Spleen (tissue), 11 donors: ENCODE measurements around the gene BBS9. TPM values are rescaled to one million over a fixed set of nuclear protein-coding genes. Genes with fewer than 3 reads are reported as not detected.
"Not testable (repeated sequence)": the region's sequence is repeated elsewhere in the genome, so short reads cannot be mapped to it uniquely, and the experiment has no call there.

Experiments used
- DNase-seq: peaks from one replicate; pipeline ENCODE4 v3.0.0-alpha.2; 2020
- H3K27ac ChIP-seq, 8 donors: fragments of 200-600 bp; sonication (generic) in 7 of 8; 1 replicate in 4 of 8; 2 replicates in 4 of 8; pipeline versions ENCODE4 v1.5.0 to v1.8.0; 2016 to 2021; ENCODE audit warnings: inconsistent platforms in 4 of 8, mild to moderate bottlenecking in 4 of 8, moderate library complexity in 1 of 8
- H3K27me3 ChIP-seq, 7 donors: fragments of 200-600 bp; sonication (generic) in 6 of 7; replicated peaks in 1 of 7; 1 replicate in 4 of 7; 2 replicates in 3 of 7; pipeline versions ENCODE4 v1.5.0 to v1.8.0; 2016 to 2021; ENCODE audit warnings: inconsistent platforms in 3 of 7, mild to moderate bottlenecking in 1 of 7
- H3K36me3 ChIP-seq, 6 donors: fragments of 200-600 bp; sonication (generic) in 5 of 6; 1 replicate in 4 of 6; 2 replicates in 2 of 6; pipeline versions ENCODE4 v1.5.0 to v1.8.0; 2016 to 2021; ENCODE audit warnings: inconsistent platforms in 2 of 6
- H3K4me1 ChIP-seq, 6 donors: fragments of 200-600 bp; sonication (generic) in 5 of 6; 1 replicate in 3 of 6; 2 replicates in 3 of 6; pipeline versions ENCODE4 v1.5.0 to v1.8.0; 2016 to 2021; ENCODE audit warnings: inconsistent platforms in 3 of 6
- H3K4me3 ChIP-seq, 8 donors: fragments of 200-600 bp; sonication (generic) in 7 of 8; 1 replicate in 4 of 8; 2 replicates in 4 of 8; pipeline versions ENCODE4 v1.5.0 to v1.8.0; 2016 to 2021; ENCODE audit warnings: inconsistent platforms in 4 of 8, mild to moderate bottlenecking in 4 of 8, moderate library complexity in 2 of 8
- H3K9me3 ChIP-seq, 8 donors: fragments of 200-600 bp; sonication (generic) in 7 of 8; 1 replicate in 4 of 8; 2 replicates in 4 of 8; pipeline versions ENCODE4 v1.5.0 to v1.8.0; 2016 to 2021; ENCODE audit warnings: inconsistent platforms in 4 of 8
- POLR2A ChIP-seq, 3 donors: fragments of 450-650 bp; IDR thresholded peaks; one replicate each; pipeline ENCODE4 v1.5.1; 2017; ENCODE audit warnings: antibody characterized with exemption in 3 of 3, mild to moderate bottlenecking in 1 of 3
- POLR2AphosphoS5 ChIP-seq, 3 donors: sonication (generic); formaldehyde crosslinking; IDR thresholded peaks; one replicate each; pipeline ENCODE4 v1.5.1; 2017; ENCODE audit warnings: antibody characterized with exemption in 3 of 3
- WGBS, 5 donors: extraction: QIAGEN DNeasy Blood & Tissue Kit in 3 of 5; methylation state at CpG; one replicate each; pipeline versions ENCODE4 v1.1.5 to v1.1.7; 2013 to 2018; 5-methylcytosine and 5-hydroxymethylcytosine counted together
- intact Hi-C: fragments of 100-400 bp; cut with DNase I; formaldehyde crosslinking; loops from one replicate; pipeline ENCODE4 v1.15.0; 2023; ENCODE audit warnings: low total_unique reads
- polyA plus RNA-seq, 3 donors: library from polyadenylated mRNA; stranded (reverse); fragments of 200-250 nt; gene quantifications; one replicate each; pipeline ENCODE4 v1.2.1, GENCODE V29; 2013
- total RNA-seq, 7 donors: library from RNA; depleted of rRNA in 3 of 7; stranded (reverse); fragments of >200 nt in 3 of 7; fragmentation: NEBNext Ultra II Directional in 4 of 7; extraction: Animal tissue kit (Norgen Biotek cat#: 25700) in 4 of 7; gene quantifications; one replicate each; pipeline versions ENCODE4 v1.1.0 to v1.2.1, GENCODE V29; 2016 to 2021
- TF ChIP-seq, protein P1 (sequence below), 11 experiments: fragments of 200-600 bp in 7 of 11; fragments of 450-650 bp in 4 of 11; sonication (generic) in 4 of 11; IDR thresholded peaks in 8 of 11; conservative IDR thresholded peaks in 3 of 11; 1 replicate in 7 of 11; 2 replicates in 4 of 11; pipeline versions ENCODE4 v1.4.0 to v1.8.0; 2016 to 2021; ENCODE audit warnings: antibody characterized with exemption in 11 of 11, inconsistent platforms in 4 of 11, mild to moderate bottlenecking in 1 of 11
- donor health status: healthy with polysubstance abuse.
- donor health status: DM: no; HTN: no; CAD: no; lungs with moderate emphysema.
- donor health status: DM: no; HTN: no; CAD: no.
- donor health status: Bipolar disorder and iron deficiency.
- donor health status: healthy.
- donor health status: DM: no; HTN: no; CAD: no.
- donor health status: DM: yes; HTN: yes; CAD: no.

The BBS9 gene
- total and polyA plus RNA-seq, 10 donors: 2.3 to 44.1 (median 25.3) TPM

DNA sequence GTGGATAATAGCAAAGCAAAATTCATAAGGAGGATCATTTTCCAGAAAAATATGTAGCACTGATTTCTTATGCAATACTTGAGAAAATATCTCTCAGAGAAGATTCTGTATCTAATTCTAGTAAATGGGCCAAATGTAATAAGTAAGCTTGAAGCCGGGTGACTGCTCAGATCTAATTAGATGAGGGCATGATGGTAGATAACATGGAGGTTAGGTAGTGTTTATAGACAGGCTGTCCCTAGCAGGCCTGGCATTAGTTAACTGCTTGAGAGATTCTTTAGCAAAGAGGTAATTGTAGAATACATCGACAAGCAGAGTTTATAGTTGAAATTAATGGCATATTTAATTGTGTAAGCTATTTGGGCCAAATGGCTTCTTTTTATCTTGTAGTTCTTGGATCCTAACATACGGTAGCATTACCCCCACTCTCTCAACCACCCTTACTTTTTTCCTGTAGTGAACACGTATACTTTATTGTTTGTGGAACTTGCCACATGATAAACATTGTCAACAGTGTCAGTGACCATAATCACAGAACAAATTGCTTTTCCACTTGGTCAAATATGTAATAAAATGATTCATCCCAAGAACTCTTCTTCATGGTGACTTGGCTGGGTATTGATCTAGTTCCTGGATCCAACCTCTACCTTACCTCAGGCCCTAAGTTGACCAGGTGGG lies 343.1 kb downstream of the BBS9 start:
- Histone ChIP-seq H3K36me3 (no peaks in the 10 kb centered on the region), H3K4me1 (no peaks in the 10 kb centered on the region), H3K4me3 (no peak overlapping the region), H3K27ac (peak overlapping the region in 1 of 8 donors; percentile 37), H3K9me3 (peaks cover 0 to 7% (median 0%) of the 10 kb centered on the region in 8 donors), H3K27me3 (no peaks in the 10 kb centered on the region)
- WGBS, 5 donors: 83 to 92% (median 88%) methylated on average over 4 of the region's 4 CpGs
- DNase-seq: no peak
- intact Hi-C loops: no loop called here
- no peak for TF ChIP-seq POLR2AphosphoS5 (IDR thresholded peaks at IDR 0.05)

DNA sequence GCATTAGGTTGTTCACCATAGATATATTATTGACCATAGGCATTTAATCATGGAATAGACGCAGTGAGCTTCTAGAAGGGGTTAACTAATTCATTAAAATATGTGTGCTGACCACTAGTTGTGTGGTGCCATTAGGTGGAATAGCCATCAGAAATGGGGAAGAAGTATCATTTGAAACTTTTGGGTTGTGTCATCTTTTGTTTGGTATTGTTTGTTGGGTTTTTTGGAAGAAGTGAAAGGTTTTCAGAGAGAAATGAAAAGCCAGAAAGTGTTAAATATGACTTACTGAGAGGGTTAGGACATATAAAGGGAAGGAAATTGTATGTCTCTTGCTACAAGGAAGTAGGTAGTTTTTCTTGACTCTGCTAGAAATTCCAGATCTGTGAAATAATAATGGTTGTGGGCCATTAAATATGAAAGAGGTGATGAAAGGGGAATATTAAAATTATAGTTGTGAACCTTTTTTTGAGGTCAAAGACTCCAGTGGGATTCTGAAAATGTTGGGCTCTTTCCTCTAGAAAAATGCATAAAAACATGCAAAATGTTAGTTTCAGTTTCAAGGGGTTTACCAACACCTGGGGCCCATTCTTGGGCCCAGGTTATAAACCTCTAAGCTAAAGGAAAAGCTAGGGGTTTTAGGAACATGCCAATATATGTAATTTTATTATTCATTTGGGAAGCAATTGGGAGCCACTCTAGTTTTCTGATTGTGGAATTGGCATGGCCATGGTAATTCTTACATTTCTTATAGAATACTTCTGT lies 348.5 kb downstream of the BBS9 start:
- intact Hi-C loops: no loop called here
- no peak for TF ChIP-seq POLR2AphosphoS5 (IDR thresholded peaks at IDR 0.05)
- TF ChIP-seq, protein P1, sequence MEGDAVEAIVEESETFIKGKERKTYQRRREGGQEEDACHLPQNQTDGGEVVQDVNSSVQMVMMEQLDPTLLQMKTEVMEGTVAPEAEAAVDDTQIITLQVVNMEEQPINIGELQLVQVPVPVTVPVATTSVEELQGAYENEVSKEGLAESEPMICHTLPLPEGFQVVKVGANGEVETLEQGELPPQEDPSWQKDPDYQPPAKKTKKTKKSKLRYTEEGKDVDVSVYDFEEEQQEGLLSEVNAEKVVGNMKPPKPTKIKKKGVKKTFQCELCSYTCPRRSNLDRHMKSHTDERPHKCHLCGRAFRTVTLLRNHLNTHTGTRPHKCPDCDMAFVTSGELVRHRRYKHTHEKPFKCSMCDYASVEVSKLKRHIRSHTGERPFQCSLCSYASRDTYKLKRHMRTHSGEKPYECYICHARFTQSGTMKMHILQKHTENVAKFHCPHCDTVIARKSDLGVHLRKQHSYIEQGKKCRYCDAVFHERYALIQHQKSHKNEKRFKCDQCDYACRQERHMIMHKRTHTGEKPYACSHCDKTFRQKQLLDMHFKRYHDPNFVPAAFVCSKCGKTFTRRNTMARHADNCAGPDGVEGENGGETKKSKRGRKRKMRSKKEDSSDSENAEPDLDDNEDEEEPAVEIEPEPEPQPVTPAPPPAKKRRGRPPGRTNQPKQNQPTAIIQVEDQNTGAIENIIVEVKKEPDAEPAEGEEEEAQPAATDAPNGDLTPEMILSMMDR (IDR thresholded peaks at IDR 0.05 in 8 of 11, conservative IDR thresholded peaks at IDR 0.05 in 3 of 11): no peak
- no peak for TF ChIP-seq POLR2A (IDR thresholded peaks at IDR 0.05)
- Histone ChIP-seq H3K27ac (no peak overlapping the region), H3K9me3 (peaks cover 0 to 15% (median 9%) of the 10 kb centered on the region in 8 donors), H3K36me3 (no peaks in the 10 kb centered on the region), H3K27me3 (no peaks in the 10 kb centered on the region), H3K4me3 (no peak overlapping the region), H3K4me1 (no peaks in the 10 kb centered on the region)
- 93 to 97% (median 96%) methylated on average over 1 of the region's 1 CpG for WGBS, 5 donors
- DNase-seq: no peak

DNA sequence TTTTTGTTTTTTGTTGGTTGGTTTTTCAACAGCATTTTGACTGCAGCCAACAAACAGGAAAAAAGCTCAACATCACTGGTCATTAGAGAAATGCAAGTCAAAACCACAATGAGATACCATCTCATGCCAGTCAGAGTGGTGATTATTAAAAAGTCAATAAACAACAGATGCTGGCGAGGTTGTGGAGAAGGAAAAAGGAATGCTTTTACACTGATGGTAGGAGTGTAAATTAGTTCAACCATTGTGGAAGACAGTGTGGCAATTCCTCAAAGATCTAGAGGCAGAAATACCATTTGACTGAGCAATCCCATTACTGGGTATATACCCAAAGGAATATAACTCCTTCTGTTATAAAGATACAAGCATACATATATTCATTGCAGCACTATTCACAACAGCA lies 355.1 kb downstream of the BBS9 start:
- WGBS, 5 donors: 86 to 100% (median 93%) methylated on average over 1 of the region's 1 CpG
- H3K27ac ChIP-seq, H3K36me3 ChIP-seq, H3K27me3 ChIP-seq, H3K4me3 ChIP-seq, intact Hi-C loops, H3K4me1 ChIP-seq, DNase-seq: not testable (repeated sequence)
- peaks cover 0 to 16% (median 3%) of the 10 kb centered on the region in 8 donors for H3K9me3 ChIP-seq

DNA sequence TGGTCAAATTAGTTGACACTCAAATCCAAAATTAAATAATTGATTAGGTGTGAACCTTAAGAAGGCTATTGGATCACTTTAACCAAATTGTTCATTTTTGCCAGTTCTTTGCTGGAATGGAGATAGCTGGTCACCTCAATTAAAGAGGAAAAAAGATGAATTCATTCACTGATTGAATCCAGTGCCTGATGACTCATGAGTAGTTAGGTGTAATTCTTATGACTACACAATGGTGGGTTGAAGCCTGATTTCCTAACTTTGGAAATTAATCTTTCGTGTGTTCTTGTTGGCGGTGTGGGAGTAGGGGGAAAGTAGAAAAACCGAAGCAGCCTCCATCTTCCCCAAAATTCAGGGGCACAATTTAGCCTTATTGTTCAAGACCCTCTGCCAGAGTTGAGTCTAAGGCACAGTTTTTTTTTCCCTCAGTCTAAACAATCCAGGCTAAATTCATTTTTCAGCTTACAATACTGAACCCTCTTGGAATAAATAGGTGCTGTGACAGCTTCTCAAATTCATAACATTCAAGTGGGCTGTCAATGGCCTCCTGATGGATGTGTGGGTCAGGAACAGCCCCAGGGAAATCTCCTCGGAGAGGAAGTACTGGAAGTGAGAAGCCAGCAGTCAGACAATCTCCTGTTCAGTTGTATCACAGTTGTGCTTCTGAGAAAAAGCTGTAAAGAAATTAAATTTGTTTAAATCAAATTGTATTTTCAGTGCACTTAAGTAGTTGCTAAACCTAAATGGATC lies 356.6 kb downstream of the BBS9 start:
- Histone ChIP-seq H3K4me1 (no peaks in the 10 kb centered on the region), H3K36me3 (no peaks in the 10 kb centered on the region), H3K27ac (no peak overlapping the region), H3K4me3 (no peak overlapping the region), H3K27me3 (no peaks in the 10 kb centered on the region), H3K9me3 (peaks cover 0 to 6% (median 0%) of the 10 kb centered on the region in 8 donors)
- 70 to 83% (median 79%) methylated on average over 4 of the region's 4 CpGs for WGBS, 5 donors
- no peak for TF ChIP-seq POLR2A (IDR thresholded peaks at IDR 0.05)
- TF ChIP-seq POLR2AphosphoS5 (IDR thresholded peaks at IDR 0.05): no peak
- no peak for DNase-seq
- intact Hi-C loops: no loop called here

DNA sequence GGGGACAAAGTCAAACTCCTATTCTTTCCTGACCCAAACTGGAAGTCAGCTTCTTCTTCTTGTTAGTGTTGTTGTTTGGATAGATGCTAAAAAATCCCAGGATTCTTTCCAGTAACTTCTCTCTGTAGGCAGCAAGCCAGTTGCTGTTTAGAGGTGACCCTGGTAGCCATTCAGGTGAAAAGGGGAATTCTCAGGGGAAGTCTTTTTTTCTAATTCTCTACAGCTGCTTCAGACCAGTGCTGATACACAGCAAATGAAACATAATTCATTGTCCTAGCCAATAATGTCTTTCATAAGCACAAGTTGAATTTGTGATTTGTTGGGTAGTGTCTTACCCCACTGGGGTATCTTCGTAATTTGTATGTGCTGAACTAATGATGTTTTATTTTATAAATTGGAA lies 357.3 kb downstream of the BBS9 start:
- intact Hi-C loops: no loop called here
- no peaks in the 10 kb centered on the region for H3K4me1 ChIP-seq
- WGBS, 5 donors: 89 to 100% (median 100%) methylated on average over 1 of the region's 1 CpG
- H3K27ac ChIP-seq: no peak overlapping the region
- H3K9me3 ChIP-seq: peaks cover 0 to 6% (median 0%) of the 10 kb centered on the region in 8 donors
- DNase-seq: no peak
- no peaks in the 10 kb centered on the region for H3K27me3 ChIP-seq
- no peak overlapping the region for H3K4me3 ChIP-seq
- TF ChIP-seq, protein P1 (IDR thresholded peaks at IDR 0.05 in 8 of 11, conservative IDR thresholded peaks at IDR 0.05 in 3 of 11): no peak
- TF ChIP-seq POLR2A (IDR thresholded peaks at IDR 0.05) (no peak), POLR2AphosphoS5 (IDR thresholded peaks at IDR 0.05) (no peak)
- H3K36me3 ChIP-seq: no peaks in the 10 kb centered on the region
